B cell (primary cell): ENCODE data around the gene MYO1B.

Experiments
- EZH2 ChIP-seq: IDR thresholded peaks from 2 replicates; pipeline ENCODE4 v1.6.1; 2012; ENCODE audit warnings: borderline replicate concordance, low read depth, mild to moderate bottlenecking, moderate library complexity, low read length; ENCODE audit not compliant: insufficient read depth, poor library complexity, severe bottlenecking
- TF ChIP-seq, protein P1 (sequence below): fragments of 200-600 bp; IDR thresholded peaks from one replicate; pipeline ENCODE4 v1.8.0; 2022; ENCODE audit warnings: antibody characterized with exemption, mild to moderate bottlenecking

DNA sequence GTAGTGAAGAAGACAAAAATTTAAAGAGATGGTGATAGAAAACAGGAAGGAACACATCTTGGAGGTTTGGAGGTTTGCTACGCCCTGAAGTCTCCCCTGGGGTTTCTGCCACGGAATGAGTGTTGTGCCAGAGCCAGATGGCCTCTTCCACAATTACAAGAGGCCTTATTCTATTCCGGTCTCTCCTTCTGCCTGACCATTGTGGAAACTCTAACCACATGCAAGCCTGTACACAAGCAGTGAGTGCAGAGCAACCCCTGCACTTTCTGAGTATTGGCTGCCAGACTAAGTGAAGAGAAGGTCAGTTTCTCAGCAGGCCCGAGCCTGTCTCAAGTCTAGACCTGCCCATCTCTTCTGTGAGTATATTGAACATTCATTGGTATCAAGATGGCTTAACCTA, 22.7 kb upstream of the MYO1B start:
- TF ChIP-seq, protein P1, sequence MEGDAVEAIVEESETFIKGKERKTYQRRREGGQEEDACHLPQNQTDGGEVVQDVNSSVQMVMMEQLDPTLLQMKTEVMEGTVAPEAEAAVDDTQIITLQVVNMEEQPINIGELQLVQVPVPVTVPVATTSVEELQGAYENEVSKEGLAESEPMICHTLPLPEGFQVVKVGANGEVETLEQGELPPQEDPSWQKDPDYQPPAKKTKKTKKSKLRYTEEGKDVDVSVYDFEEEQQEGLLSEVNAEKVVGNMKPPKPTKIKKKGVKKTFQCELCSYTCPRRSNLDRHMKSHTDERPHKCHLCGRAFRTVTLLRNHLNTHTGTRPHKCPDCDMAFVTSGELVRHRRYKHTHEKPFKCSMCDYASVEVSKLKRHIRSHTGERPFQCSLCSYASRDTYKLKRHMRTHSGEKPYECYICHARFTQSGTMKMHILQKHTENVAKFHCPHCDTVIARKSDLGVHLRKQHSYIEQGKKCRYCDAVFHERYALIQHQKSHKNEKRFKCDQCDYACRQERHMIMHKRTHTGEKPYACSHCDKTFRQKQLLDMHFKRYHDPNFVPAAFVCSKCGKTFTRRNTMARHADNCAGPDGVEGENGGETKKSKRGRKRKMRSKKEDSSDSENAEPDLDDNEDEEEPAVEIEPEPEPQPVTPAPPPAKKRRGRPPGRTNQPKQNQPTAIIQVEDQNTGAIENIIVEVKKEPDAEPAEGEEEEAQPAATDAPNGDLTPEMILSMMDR, result no peak
- no peak for TF ChIP-seq EZH2
